Measurements from ENCODE around the gene PLA2G4B.

Gene PLA2G4B

GRCh38 chr15:41838400-41838897, at the start of gene PLA2G4B:
TSS of gene PLA2G4B (plus strand) at chr15:41838847. CDS start at chr15:41838914, 67 bp downstream.
- no peak for DNase-seq

- no peak for DNase-seq
Observed at GRCh38 chr15:41789236-41789635, 49.4 kb upstream of the PLA2G4B start.

GRCh38 chr15:41789662-41790061, 49.0 kb upstream of the PLA2G4B start:
- no peak for DNase-seq

- DNase-seq = no peak
Observed at GRCh38 chr15:41790169-41790568, 48.5 kb upstream of the PLA2G4B start.

- DNase-seq = no peak
Observed at GRCh38 chr15:41790756-41791546, 47.7 kb upstream of the PLA2G4B start.

GRCh38 chr15:41791547-41791937, 47.1 kb upstream of the PLA2G4B start:
- no peak for DNase-seq

GRCh38 chr15:41792000-41792637, 46.5 kb upstream of the PLA2G4B start:
- no peak for DNase-seq

GRCh38 chr15:41794081-41794480, 44.6 kb upstream of the PLA2G4B start:
- no peak for DNase-seq

- no peak for DNase-seq
Observed at GRCh38 chr15:41795996-41796856, 42.4 kb upstream of the PLA2G4B start.

- no peak for DNase-seq
Observed at GRCh38 chr15:41797201-41797944, 41.3 kb upstream of the PLA2G4B start.

- no peak for DNase-seq
Observed at GRCh38 chr15:41798607-41799487, 39.8 kb upstream of the PLA2G4B start.

- no peak for DNase-seq
Observed at GRCh38 chr15:41799488-41799805, 39.2 kb upstream of the PLA2G4B start.

GRCh38 chr15:41801185-41801584, 37.5 kb upstream of the PLA2G4B start:
- no peak for DNase-seq

- DNase-seq = no peak
Observed at GRCh38 chr15:41801850-41802455, 36.7 kb upstream of the PLA2G4B start.

- DNase-seq = no peak
Observed at GRCh38 chr15:41804361-41804760, 34.3 kb upstream of the PLA2G4B start.

- no peak for DNase-seq
Observed at GRCh38 chr15:41804916-41805666, 33.6 kb upstream of the PLA2G4B start.

- DNase-seq = no peak
Observed at GRCh38 chr15:41805711-41806110, 32.9 kb upstream of the PLA2G4B start.

GRCh38 chr15:41806291-41807181, 32.1 kb upstream of the PLA2G4B start:
- no peak for DNase-seq

GRCh38 chr15:41809121-41809520, 29.5 kb upstream of the PLA2G4B start:
- DNase-seq = no peak
